SKM-1 treated with dmso at 0.1 percent for 144 hours (cell line): ENCODE data around the gene NELL1.
"Not testable (repeated sequence)": the region's sequence is repeated elsewhere in the genome, so short reads cannot be mapped to it uniquely, and the experiment has no call there.

ENCODE experiments used
- DNase-seq: peaks from one replicate; lab custom pipeline; 2025; ENCODE audit not compliant: unreplicated experiment; lab: John Stamatoyannopoulos, UW

The NELL1 gene

DNA sequence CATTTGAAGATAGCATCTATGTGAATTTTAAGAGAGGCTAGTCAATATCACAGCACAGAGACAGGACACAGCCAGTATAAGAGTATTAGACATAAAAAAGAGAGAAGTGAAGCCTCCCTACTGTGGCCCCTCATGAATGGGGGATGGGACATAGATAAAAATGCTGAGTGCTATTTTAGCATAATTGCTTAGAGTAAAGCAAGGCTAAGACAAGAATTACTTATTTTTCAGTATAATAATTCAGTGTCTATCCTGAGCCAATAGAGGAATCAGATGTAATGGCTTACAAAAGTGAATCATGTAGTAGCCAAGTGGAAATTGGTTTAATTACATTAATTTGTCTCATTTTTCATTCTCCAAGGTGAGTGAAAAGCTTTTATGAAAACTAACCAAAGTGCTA, 419.5 kb downstream of the NELL1 start:
- no peak for DNase-seq

DNA sequence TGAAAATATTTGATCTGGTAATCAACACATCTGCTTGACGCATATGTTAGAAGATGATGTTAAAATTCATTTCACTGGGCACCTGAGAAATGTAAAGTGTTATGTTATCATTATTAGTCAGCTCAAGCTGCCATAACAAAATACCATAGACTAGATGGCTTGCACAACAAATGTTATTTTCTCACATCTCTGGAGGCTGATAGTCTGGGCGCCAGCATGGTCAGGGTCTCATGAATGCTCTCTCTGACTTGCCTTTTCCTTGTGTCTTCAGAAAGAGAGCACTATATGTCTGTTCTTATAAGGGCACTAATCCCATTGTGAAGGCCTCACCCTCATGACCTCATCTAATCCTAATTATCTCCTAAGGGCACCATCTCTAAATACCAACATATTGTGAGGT, 435.3 kb downstream of the NELL1 start:
- DNase-seq, result no peak

DNA sequence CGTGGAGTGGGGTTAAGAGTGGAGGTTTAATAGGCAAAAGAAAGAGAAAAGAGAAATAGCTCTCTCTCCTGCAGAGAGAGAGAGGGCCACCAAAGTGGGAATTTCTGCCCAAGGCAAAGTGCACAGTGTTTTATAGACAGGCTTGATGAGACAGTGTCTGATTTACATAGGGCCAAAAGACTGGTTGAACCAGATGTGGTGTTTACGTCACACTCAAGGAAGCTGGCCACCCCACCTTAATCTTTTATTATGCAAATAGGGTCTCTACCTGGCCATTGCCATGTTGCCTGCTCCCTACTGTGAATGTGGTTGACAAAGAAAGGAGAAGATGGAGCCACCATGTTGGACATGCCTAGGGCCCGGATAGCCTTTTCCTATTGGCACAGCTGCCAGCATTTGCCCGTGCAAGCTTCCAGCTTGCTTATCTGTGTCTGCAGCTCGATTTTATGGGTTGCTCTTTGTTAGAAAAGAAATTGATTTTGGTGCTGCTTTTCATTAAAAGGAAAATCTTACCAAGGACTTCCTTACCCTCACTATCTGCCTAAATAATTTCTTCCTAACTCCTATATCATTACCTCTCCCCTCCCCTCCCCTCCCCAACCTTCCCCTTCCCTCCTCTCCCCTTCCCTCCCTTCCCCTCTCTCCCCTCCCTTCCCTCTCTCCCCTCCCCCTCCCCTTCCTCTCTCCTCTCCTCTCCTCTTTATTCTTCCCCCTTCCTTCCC, 436.0 kb downstream of the NELL1 start:
- no peak for DNase-seq

DNA sequence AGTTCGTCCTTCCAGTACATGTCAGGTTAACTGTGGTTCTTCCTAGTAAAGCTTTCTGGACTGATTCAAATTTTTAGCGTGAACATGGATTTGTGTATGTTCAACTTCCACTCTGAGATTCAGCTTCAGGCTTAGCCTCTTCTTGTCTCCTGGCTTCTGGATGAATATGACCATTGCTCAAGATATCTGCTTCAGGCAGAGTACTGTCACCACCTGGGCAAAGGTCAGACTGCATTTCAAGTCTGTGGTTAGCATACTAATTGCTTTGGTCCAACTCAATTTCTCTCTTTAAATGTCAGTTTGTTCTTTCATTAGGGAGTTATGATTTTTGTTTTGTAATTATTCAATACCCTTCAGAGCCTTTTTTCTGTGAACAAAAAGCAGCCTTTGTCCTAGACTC, 440.0 kb downstream of the NELL1 start:
- no peak for DNase-seq

DNA sequence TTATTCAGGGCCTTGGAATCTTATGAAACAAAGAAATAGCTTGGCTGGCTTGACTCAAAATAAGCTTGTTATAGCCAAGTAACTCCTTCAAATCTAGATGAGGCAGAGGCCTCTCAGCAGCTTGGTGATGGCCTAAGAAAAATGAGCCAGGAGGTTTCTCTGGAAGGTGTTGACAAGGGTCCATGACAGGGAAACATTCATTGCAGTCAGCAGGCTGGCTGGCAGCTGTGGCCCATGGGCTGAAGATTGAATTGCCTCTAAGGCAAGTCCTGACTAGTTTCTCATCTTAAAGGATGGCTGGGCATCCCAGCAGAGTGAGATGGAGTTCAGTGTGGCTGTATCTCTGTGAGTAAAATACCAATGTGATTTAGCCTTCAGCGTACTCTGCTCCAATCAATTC, 441.0 kb downstream of the NELL1 start:
- no peak for DNase-seq

- no peak for DNase-seq
Measured at GRCh38 chr11:21113876-21114275, 444.5 kb downstream of the NELL1 start.

- no peak for DNase-seq
Measured at GRCh38 chr11:21116009-21116408, 446.6 kb downstream of the NELL1 start.

DNA sequence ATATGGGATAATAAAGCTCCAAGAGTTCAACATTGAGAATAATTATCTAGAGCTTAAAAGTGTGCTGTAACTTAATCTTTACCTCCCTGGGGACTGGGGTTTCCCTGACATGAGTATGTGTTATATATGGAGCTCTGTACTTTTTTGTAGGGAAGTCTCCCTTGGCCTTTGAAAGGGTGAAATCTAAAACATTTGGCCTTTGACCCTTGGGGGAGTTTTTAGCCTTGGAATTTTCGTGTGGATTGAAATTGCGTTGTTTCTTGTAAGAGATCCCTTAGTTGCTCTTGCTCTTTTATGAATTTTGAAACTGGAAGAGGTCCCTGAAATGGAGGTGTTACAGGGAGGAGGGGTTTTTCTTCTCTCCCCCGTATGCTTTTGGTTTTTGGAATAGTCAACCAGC, 450.0 kb downstream of the NELL1 start:
- no peak for DNase-seq

- no peak for DNase-seq
Measured at GRCh38 chr11:21121991-21122390, 452.6 kb downstream of the NELL1 start.

- DNase-seq, result no peak
Measured at GRCh38 chr11:21122523-21122922, 453.1 kb downstream of the NELL1 start.

GRCh38 chr11:21132146-21132720, 462.8 kb downstream of the NELL1 start:
- no peak for DNase-seq

DNA sequence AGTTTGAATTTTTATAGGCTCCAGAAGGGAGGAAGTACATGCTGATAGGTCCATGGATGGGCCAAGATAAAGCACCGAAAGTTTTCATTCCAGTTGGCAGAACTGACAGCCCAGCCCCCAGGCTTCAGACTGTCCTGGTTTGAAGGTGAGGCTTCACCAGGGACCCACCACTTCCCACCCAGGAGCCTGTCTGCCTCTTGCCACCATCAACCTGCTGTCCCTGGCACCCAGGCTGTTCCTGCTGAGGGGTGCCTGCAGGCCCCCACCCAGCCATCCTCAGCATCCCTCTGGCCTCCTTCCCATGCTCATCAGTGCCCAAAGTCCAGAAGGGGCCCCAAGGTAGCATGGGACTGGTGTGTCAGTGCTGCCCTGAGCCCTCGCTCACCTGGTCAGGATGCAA, 463.9 kb downstream of the NELL1 start:
- no peak for DNase-seq

DNA sequence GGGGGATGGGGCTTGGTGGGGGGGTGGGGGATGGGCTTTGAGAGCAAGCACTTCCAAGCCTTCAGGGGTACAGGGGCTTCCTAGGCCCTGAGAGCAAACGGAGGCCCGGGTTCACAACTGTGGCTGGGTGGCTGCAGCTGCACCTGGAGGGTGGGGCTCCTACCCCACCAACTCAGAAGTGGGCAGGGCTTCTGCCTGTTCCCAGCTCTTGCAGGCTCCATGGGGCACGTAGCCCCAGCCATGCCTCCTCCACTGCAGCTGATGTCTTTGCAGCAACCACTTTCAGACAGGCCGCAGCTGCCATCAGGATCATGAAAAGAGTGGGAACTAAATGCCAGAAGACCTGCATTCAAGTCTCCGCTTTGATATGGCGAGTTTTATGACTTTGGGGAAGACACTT, 464.3 kb downstream of the NELL1 start:
- DNase-seq, result no peak

- DNase-seq, result no peak
Measured at GRCh38 chr11:21137803-21138202, 468.4 kb downstream of the NELL1 start.

- not testable (repeated sequence) for DNase-seq
Measured at GRCh38 chr11:21141557-21141956, 472.2 kb downstream of the NELL1 start.

GRCh38 chr11:21142007-21142406, 472.6 kb downstream of the NELL1 start:
- no peak for DNase-seq

- no peak for DNase-seq
Measured at GRCh38 chr11:21144531-21144930, 475.1 kb downstream of the NELL1 start.

GRCh38 chr11:21148376-21148775, 479.0 kb downstream of the NELL1 start:
- DNase-seq, result no peak

DNA sequence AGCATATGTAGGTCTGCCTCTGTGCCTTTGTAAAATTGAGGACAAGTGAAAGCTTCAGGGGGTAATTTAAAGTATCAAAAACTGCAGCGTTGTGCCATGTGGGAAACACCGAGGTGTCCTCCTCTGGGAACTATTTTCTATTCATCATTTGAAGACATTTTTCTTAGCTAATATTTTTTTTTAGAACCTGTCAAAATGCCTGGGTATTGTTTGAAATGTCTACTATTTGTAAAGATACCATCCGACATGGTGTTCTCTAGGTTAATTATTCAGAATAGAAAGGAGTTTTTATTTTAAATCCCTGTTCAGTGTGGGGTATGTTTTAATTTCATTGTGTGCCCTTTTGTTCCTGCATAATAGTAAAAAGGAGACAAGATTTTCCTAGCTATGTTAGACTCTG, 490.8 kb downstream of the NELL1 start:
- DNase-seq, result no peak

DNA sequence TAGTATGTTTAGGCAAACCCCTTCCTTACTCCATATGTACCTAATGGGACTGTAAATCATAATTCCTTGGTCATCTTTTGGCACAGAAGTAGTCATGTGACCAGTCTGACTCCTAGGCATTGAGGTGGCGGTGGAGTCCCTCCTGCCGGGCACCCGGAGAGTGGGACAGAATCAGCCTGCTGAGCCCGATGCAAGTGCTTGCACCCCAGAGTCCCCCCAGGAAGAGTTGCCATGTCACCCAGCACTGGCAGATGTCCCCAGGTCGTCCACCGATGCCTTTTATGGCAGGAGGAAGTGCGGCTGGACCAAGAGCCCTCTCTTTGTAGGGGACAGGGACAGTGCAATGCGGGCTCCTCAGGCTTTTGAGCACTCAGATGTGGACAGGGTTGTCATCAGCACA, 500.3 kb downstream of the NELL1 start:
- no peak for DNase-seq

- no peak for DNase-seq
Measured at GRCh38 chr11:21173476-21173875, 504.1 kb downstream of the NELL1 start.

DNA sequence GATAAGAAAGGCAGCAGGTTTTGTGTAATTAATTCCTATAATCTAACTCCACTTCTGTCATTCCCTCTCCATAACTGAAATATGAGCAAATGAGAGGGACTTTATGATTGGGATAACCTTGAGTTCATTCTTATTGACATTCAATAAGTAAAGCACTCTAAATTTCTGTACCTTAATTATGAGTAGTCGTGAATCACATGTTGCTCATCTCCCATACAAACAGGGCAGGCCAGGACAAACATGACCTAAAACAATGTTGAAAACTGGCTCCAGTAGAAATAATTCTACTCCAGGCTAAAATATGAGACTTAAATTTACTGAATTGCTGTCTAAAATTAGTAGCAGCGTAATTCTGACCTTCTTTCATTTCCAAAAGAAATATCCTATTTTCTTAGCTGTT, 505.4 kb downstream of the NELL1 start:
- no peak for DNase-seq

DNA sequence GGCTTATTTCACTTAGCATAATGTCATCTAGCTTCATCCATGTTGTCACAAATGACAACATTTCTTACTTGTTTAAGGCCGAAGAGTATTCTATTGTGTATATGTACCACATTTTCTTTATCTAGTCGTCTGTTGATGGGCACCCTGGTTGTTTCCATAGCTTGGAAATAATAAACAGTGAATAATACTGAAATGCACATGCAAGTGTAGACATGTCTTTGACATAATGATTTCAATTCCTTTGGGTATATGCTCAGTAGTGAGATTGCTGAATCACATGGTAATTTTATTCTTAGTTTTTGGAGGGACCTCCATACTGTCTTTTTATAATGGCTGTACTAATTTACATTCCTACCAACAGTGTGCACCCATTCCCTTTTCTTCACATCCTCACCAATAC, 508.0 kb downstream of the NELL1 start:
- no peak for DNase-seq
